GM19468 (cell line): ENCODE measurements around the gene GRM1.
"Not testable (repeated sequence)": the region's sequence is repeated elsewhere in the genome, so short reads cannot be mapped to it uniquely, and the experiment has no call there.

Experiments used
- ATAC-seq: cut with Tn5 transposase; IDR thresholded peaks from one replicate; pipeline ENCODE4 v1.9.1; 2021; ENCODE audit warnings: mild to moderate bottlenecking, moderate library complexity, moderate number of reproducible peaks; ENCODE audit not compliant: unreplicated experiment; ENCODE audit errors: extremely low read depth

Gene GRM1

DNA sequence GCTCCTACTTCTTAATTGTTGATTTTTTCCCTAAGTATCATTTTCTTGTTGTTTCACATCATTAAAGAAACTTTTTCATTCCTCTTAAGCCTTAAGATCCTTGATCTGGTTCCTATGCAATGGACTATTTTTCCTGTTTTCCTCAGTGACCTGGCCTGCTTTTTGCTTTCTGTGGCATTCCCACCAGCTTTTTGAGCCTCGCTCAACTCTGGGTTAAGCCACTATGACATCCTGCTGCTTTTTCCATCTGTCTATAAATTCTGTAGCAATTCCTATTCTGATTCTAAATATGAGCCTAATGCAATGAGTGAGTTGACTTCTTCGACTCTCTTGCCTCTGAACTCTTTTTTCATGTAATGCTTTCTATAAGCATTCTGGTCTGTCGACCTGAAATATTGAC is 160.3 kb downstream of the GRM1 start:
- no peak for ATAC-seq

DNA sequence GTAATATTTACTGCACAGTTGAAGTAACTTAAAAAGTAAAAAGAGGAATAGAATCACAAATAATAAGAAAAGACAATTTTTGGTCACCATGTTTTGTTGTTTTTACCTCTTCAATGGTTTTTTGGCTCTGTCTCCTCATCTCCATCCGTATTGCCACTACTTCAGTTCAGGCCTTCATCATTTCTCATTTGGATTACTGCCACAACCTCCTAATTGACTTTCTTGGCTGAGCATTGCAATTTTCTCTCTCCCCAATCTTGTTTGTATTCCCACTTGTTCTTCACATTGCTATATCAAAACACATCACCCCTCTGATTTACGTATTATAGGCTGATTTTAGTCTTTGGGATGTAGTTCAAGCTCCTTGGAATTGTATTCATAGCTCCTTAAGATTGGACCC is 161.7 kb downstream of the GRM1 start:
- ATAC-seq = no peak

DNA sequence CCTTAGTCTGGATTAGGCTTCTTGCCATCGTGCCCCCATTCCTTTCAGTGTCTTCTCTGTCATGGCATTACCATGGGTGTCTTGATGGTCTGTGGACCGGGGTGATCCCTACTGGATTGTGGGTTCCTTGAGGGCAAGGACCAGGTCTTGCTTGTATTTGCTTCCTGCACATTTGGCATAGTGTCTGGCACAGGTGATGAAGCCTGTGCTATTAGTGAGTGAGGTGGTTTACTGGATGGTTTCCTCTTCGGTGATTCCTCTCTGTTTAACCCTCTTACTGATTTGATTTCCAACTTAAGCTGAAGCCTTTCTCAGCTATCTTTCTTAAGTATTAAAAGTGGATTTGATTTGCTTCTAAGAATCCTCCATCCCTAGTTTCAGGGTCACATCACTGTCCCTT is 162.3 kb downstream of the GRM1 start:
- no peak for ATAC-seq

DNA sequence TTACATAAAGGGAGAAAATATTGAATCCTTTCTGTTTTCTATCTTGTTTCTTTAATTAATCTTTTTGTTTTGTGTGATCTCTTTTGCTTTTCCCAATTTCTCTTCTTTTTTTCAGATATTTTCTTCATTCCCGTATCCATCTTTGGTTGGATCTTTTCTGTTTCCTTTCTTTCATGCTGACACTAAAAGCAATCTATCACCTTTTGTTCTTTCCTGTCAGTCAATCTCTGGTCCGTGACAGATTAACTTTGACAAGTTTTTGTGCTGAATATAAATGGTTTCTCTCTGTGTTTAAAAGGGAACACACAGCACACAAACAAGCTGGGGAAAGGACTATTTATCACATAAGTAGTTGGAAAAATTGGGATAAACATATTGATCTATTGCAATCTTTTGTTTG is 162.8 kb downstream of the GRM1 start:
- ATAC-seq = no peak

DNA sequence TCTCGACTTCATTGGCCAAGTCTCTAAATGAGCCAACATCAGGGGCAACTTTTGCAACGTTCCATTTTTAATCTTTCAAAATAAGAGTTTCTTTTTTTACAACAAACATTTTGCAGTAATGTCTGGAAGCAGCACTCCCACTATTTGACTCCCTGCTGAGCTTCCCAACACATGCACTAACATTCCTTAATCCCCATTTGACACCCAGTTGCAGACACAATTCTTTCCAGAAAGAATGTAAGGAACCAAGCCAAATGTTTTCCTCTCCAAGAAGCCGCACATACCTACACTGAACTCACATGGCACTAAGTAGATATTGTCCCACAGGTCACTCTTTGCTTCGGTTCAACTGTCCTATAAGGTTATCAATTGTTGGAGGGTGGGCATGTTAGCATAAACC is 165.6 kb downstream of the GRM1 start:
- no peak for ATAC-seq

DNA sequence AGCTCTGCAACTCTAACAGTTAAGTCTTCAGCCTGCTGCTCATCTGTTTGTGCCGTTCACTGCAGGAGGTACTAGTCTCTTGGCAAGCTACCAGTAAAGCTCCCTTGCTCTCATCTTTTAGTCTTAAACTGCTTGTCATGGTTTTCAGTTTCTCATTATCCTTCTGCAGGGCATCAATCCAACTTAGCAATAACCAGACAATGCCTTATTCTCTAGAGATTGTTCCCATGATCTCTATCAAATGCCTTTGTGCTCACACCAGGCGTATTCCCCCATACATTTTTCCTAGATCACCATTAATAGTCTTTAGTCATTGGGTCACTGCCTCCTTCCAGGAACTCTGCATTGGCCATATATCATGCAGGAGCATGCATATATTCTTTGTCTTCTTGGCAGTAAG is 171.3 kb downstream of the GRM1 start:
- ATAC-seq = no peak

DNA sequence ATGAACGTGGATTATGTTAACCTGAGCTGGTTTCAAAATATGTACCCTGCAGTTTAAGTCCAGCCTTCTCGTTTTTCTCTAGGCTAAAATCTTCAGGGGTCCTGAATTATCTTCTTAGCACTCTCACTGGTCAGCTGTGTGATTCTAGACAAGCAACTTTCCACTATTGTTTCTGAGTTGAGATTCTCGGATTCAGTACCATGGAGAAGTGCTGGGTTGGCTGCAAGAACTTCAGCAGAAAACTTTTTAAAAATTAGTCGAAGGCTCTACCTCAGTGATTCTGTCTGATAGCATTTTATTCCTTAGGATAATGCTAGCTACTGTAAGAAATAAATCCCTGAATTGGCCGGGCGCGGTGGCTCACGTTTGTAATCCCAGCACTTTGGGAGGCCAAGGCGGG is 173.7 kb downstream of the GRM1 start:
- no peak for ATAC-seq

DNA sequence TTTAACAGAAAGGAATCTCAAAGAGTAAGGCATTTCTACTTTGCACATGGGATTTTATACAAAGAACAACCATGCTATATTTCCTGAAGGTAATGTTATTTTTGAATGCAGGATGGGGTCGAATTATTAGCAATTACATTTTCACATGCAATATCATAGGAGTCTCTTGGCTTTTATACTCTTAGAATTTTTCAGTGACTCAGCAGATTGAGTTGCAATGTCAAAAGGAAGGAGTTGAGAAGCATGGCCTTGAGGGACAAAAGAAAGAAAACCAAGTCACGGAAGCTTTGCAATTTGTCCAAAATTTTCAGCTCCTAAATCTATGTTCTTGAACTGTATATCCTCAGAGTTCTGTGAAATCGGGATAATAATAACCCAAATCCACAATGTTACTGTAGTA is 181.1 kb downstream of the GRM1 start:
- no peak for ATAC-seq

DNA sequence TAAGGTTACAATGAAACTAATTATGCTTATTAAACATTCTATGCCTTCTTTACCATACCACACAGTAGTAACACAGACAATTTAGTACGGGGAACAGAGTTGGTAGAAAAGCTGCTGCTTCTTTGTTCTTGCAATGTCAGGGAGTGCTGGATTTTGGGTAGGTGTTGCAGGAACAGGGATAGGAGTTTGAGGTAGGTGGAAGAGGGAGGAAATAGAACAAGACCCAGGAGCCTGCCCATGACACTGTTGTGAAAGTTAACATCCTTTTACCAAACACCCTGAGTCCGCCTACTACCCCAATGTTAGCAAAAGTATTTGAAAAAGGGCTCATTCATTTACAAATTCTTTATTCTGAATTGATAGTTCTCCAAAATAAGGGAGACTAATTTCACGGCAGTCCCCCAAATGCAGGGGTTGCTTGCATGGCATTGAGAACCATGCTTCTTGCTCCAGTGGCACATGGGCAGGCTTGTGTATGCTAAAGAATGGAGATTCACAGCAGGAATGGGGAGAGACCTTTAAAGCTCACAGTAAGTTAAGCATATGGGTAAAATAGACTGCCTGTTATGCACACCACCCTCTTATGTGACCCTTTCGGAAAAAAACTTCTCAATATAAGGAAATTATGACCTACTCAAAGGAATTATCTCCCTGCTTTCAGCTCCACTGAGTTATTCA is 181.7 kb downstream of the GRM1 start:
- ATAC-seq = no peak

DNA sequence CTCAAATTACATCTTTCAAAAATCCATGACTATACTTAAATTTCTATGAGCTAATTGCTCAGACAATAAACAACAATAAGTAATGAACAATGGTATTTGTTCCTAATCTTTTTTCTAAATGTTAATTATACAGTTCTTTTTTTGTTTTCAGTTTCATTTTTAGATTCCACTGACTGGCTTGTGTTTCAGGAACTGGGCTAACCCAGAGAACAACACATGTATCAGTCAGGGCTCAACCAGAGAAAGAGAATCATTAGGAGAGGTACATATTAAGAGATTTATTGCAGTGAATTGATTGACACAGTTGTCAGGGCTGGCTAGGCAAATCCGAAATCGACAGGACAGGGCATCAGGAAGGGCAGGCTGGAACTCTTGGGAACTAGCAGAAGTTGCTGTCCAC is 182.8 kb downstream of the GRM1 start:
- ATAC-seq = no peak

DNA sequence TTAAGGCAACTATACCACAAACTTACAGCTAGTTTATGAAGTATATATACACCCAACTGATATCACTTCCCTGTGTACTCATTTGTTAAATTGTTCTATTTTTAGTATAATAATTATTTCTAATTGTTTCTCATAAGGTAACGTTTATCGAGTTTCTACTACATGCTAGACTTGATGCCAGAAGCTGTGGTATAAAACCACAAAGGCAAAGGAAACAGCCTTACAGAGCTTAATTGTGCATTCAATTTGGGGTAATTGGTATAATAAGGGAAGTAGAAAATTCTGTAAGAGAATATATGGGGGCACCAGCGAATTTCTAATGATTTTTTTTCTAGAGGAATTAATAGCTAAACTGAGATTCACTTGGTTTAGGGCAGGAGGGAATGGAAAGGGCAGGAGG is 183.9 kb downstream of the GRM1 start:
- no peak for ATAC-seq

DNA sequence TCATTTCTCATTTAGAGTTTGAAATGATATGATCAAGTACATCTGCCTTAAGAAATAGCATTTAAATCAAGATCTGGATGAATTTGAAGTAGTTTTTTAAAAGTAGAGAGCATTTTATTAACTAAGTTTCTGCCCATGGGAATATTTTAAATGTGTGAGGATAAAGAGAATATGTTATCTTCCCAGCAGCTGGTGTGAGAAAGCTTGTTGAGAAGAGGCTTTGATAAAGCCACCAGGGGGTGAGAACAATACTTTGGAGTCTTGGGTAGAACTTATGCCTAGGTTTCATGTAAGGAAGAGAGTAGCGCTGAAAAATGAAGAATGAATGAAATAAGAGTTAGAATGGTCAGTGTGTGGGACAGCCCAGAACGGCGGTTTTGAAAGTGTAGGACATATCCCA is 190.2 kb downstream of the GRM1 start:
- no peak for ATAC-seq

DNA sequence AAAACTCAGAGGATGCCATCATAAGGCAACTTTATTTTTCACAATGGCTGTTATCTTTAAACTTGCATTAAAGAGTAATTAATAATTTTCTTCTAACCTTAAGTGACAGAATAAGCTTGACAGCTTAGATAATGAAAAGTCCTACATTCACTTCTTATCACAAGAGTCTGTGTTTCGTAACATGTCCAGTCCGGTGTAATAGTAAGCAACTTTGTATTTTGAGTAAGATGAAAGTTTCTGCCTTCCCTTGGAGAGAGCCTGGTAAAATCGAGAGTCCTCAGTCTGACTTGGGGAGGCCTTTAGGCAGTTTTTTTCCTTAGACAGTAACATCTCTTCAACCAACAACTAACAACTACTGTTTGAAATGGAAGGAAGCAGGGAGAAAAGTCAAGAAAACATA is 195.6 kb downstream of the GRM1 start:
- no peak for ATAC-seq

DNA sequence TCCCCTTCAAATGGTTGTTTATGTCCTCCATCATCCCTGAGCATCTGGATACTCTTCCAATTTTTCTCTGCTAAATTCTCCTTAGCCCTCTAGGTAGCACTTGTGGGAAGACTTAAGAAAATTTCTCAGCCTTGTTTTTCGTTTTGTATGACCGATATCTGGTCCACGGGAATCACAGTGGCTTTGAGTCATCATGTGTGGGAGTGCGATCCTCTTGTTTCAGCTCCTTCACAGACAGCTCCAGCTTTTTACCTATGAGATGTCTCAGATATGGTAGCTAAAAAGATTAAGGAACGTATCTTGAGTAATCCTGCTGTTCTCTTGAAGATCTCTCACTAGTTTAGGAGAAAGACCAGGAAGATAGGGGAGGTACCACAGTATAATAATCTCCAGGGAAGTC is 196.1 kb downstream of the GRM1 start:
- no peak for ATAC-seq

DNA sequence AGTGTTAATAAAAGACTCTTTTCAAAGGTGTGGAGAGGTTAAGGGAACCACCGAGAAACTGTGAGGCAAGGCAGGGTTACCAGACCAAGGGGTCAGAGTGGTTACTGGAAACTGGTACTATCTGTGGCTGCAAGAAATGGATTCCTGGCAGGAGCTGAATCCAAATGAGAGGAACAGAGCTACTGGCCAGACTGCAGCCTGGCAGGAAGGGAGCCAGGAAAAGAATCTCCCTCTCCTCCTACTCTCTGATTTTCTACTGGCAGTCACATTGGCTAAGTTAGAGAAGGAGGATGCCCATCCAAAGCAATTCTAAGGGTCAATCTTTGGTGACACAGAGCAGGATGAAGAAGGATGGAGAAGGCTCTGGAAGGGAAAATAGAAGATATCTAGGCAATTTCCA is 211.5 kb downstream of the GRM1 start:
- ATAC-seq = no peak

DNA sequence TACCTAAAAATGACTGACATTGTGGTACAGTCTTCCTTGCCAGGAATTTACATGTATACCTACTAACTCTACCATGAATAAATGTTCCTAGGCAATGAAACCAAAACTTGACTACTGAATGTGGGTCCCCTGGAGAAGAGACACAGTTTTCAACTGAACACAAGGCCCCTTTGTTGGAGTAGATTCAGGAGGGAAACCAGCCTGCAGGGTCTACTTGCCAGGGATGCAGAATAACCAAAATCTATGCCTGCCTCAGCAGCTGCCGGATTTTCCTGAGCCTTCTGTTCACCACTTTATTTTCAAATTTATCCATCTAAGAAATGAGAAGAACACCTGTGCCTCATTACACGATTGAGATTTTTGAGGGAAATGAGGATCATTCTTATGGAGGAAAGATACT is 211.9 kb downstream of the GRM1 start:
- ATAC-seq = no peak

DNA sequence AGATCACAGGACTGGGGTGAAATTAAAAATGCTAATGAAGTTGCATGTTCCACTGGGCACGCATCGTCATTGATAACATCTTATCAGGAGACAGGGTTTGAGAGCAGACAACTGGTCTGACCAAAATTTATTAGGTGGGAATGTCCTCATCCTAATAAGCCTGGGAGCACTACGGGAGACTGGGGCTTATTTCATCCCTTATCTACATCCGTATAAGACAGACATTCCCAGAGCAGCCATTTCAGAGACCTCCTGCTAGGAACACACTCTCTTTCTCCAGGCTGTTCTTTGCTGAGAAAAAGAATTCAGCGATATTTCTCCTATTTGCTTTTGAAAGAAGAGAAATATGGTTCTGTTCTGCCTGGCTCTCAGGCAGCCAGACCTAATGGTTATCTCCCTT is 214.8 kb downstream of the GRM1 start:
- not testable (repeated sequence) for ATAC-seq

DNA sequence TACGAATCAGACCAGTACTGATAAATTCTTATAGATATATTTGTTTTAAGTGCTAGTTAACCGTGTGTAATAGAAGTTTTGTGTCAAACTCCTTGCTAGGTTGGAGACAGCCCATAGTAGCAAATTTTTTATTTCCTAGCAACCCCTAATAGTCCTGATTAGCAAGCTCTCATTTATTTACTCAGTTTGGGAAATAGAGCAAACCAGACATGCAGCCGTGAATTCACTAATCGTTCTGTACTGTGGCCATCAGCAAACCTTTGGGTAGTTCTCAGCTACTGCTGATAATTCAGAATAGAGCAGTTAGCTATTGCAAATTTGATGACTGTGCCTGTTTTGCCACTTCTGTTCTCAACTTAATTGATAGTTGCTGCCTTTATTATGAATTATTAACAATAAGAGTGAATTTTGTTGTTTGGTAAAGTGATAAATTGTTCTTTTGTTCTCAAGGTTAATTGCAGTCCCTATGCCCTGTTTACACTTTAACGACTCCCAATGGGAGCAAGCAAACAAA is 215.8 kb downstream of the GRM1 start:
- no peak for ATAC-seq

DNA sequence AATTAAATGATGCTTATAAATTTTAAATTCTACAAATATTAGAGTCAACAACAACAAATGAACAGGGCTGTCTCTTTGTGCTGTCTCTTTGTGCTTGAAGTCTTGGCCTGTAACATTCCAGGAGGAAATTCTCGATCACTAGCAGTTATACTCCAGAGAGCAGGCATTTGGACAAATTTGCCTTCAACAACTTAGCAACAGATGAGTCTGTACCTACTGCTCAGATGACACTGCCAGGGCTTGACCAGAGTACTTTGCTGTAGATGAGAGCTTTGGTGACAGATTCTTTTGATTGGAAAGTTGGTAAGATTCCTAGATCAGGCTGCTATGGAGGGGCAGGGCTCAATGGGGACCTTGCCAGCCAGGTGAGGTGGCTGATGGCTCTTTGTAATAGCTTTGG is 217.2 kb downstream of the GRM1 start:
- ATAC-seq = no peak

DNA sequence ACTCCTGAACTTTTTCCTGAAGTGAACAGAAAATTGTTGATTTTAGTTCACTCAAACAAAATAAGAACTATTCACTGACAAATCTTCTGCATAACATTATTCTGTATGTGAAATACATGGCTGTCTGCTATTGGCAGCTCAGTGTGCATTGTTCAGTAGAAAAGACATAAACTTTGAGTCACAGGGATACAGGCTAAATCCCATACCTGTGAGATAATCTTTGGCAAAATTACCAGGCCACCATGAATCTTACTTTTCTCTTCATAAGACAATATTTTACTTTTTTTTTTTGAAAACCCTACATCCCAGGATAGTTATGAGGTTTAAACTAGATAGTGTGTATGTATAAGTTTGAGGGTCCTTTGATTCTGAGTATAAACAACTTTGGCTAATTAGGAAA is 224.8 kb downstream of the GRM1 start:
- ATAC-seq = no peak

DNA sequence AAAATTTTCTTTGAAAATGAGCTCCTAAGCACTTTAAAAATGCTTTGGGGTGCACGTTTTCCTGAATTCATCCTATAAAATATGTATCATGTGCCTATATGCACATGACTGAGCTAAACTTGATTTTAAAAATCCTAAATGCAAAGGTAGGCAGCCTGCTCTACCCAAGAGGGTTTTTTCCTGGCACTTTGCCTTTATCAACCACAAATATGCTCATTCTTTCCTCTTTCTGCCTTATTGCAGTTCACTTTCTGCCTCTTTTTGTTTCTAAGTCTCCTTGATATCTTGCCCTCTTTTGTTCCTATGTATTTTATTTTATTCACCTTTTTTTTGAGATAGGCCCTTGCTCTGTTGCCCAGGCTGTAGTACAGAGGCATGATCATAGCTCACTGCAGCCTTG is 229.3 kb downstream of the GRM1 start:
- no peak for ATAC-seq

DNA sequence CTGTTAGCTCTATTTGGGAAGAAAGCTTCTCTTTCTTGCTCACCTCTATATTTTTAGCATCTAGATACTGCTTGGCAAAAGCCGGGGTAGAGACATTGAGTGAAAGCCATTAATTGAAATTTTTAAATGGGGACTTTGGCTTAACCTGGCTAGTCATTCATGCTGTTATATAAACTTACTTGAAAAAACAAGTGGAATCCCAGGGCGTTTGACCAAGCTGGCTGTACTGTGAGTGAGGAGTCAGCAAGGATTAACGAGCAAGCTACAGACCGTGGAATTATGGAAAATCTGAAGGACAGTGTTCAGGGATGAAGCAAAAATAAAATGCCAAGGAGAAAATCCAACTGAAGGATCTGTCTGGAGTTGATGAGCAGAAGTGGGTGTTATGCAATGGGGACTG is 232.0 kb downstream of the GRM1 start:
- ATAC-seq = no peak

DNA sequence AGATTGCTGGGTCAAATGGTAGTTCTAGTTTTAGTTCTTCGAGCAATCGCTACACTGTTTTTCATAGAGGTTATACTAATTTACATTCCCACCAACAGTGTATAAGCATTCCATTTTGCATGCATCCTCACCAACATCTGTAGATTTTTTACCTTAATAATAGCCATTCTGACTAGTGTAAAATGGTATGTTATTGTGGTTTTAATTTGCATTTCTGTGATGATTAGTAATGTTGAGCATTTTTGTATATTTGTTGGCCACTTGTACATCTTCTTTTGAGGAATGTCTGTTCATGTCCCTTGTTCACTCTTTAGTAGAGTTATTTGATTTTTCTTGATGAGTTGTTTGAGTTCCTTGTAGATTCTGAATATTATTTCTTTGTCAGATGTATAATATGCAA is 236.2 kb downstream of the GRM1 start:
- no peak for ATAC-seq
